Central memory CD8-positive, alpha-beta T cell (primary cell): ENCODE measurements around the gene TMEM52.
A peak's percentile ranks its signal among the peaks of the same experiment; 100 is the strongest.

ENCODE experiments used
- ATAC-seq: fragments of 150-1000 bp; cut with Tn5 transposase; replicated peaks from 2 replicates; pipeline ENCODE4 v1.10.0; 2022; ENCODE audit warnings: mild to moderate bottlenecking, moderate FRiP score, moderate number of reproducible peaks; ENCODE audit not compliant: poor library complexity, severe bottlenecking; ENCODE audit errors: extremely low read depth
- DNase-seq, 2 donors: peaks; one replicate each; pipeline ENCODE4 v3.0.0; 2021; ENCODE audit warnings: low spot score in 2 of 2
- H3K27ac Mint-ChIP-seq: one replicate; pipeline ENCODE4 v1.8.0; 2022; ENCODE audit warnings: low read depth, mild to moderate bottlenecking, moderate library complexity, mixed read lengths
- H3K27me3 Mint-ChIP-seq: one replicate; pipeline ENCODE4 v1.8.0; 2022; ENCODE audit warnings: mixed read lengths
- H3K36me3 Mint-ChIP-seq: one replicate; pipeline ENCODE4 v1.8.0; 2022; ENCODE audit warnings: mild to moderate bottlenecking, moderate library complexity, mixed read lengths; ENCODE audit not compliant: insufficient read depth
- H3K4me1 Mint-ChIP-seq: one replicate; pipeline ENCODE4 v1.8.0; 2022; ENCODE audit warnings: mixed read lengths
- H3K4me3 Mint-ChIP-seq: one replicate; pipeline ENCODE4 v1.8.0; 2022; ENCODE audit warnings: mild to moderate bottlenecking, moderate library complexity, mixed read lengths
- H3K9me3 Mint-ChIP-seq: one replicate; pipeline ENCODE4 v1.8.0; 2022; ENCODE audit warnings: mixed read lengths

TMEM52 gene

GRCh38 chr1:1918901-1919303 is at the start of gene TMEM52:
Gene TMEM52 (minus strand): TSS chr1:1919279. CDS start chr1:1919265, 14 bp downstream.
- peak within 1 kb of the TSS; percentile 49 for H3K27ac Mint-ChIP-seq
- no peak for DNase-seq

GRCh38 chr1:1967879-1968278 is 48.8 kb upstream of the TMEM52 start:
- no peak overlapping the region for H3K4me3 Mint-ChIP-seq
- H3K9me3 Mint-ChIP-seq: no peaks in the 10 kb centered on the region
- peaks cover 3% of the 10 kb centered on the region for H3K27me3 Mint-ChIP-seq
- H3K4me1 Mint-ChIP-seq: no peaks in the 10 kb centered on the region
- DNase-seq (no peak), ATAC-seq (no peak)
- no peaks in the 10 kb centered on the region for H3K36me3 Mint-ChIP-seq
- H3K27ac Mint-ChIP-seq: no peak overlapping the region

More at GRCh38 chr1:1918901-1919303, at the start of gene TMEM52:
- Mint-ChIP-seq H3K4me1 (no peaks in the 10 kb centered on the region), H3K4me3 (peak within 1 kb of the TSS; percentile 59), H3K36me3 (peaks cover 5% of the 10 kb centered on the region), H3K27me3 (peaks cover 3% of the 10 kb centered on the region), H3K9me3 (no peaks in the 10 kb centered on the region)
- ATAC-seq: peak; percentile 4

GRCh38 chr1:1967151-1967550 is 48.1 kb upstream of the TMEM52 start:
- Mint-ChIP-seq H3K9me3 (no peaks in the 10 kb centered on the region), H3K4me1 (no peaks in the 10 kb centered on the region), H3K27me3 (peaks cover 11% of the 10 kb centered on the region), H3K4me3 (no peak overlapping the region), H3K27ac (no peak overlapping the region), H3K36me3 (no peaks in the 10 kb centered on the region)
- DNase-seq: no peak
- ATAC-seq: no peak

DNA sequence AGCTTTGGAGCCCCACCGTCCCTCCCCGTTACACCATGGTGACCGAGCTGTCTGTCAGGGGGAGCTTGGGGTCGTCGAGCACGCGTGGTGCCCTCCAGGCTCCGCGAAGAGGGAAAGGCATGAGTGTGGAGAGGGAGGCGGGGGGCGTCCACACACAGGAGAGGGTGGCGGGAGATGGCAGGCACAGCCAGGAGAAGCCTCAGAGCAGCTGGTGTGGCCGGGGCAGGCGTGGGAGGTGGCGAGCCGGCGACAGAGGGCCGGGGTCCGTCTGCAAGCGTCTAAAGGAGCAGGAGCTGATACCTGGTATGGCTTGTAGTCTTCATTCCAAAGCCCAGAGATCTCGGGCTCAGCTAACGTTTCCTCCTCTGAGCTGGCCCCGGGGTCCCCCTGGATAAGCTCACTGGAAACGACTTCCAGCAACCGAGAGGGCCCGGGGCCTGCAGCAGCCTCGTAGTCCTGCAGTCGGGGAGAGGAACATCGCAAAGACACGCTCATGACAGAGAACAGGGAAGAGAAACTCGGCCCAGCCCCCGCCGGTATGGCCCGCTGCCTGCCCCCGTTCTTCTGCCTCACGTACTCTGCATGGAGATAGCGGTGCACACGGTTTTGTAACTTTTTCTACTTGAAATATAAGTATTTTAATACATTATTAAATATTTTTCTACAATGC is 47.1 kb upstream of the TMEM52 start:
- peaks cover 20% of the 10 kb centered on the region for H3K27me3 Mint-ChIP-seq
- H3K4me1 Mint-ChIP-seq: no peaks in the 10 kb centered on the region
- ATAC-seq: no peak
- no peaks in the 10 kb centered on the region for H3K9me3 Mint-ChIP-seq
- H3K4me3 Mint-ChIP-seq: no peak overlapping the region
- no peak overlapping the region for H3K27ac Mint-ChIP-seq
- DNase-seq: no peak
- H3K36me3 Mint-ChIP-seq: no peaks in the 10 kb centered on the region

- H3K27ac Mint-ChIP-seq: no peak overlapping the region
- H3K9me3 Mint-ChIP-seq: no peaks in the 10 kb centered on the region
- no peak overlapping the region for H3K4me3 Mint-ChIP-seq
- no peaks in the 10 kb centered on the region for H3K4me1 Mint-ChIP-seq
- DNase-seq (no peak), ATAC-seq (no peak)
- H3K27me3 Mint-ChIP-seq: peaks cover 27% of the 10 kb centered on the region
- no peaks in the 10 kb centered on the region for H3K36me3 Mint-ChIP-seq
Observed at GRCh38 chr1:1965546-1965945, 46.5 kb upstream of the TMEM52 start.

DNA sequence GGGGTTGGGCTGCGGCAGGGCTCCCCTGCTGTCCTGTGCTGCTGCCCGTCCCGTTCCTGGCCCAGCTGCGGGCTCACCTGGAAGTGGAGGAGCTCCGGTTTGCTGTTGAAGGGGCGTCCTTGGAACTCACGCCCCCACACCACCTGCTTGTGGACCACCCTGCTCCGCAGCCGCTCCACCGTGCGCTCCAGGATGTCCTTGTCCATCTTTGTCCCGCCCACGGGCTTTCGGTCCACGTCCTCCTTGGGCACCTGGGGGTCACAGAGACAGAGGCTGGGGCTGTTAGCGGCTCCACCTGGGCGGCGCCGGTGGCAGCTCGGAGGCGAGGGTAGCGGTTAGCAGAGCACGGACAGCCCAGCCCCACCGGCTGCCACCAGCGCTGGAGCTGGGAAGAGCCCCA is 45.7 kb upstream of the TMEM52 start:
- H3K27me3 Mint-ChIP-seq: peaks cover 34% of the 10 kb centered on the region
- no peaks in the 10 kb centered on the region for H3K9me3 Mint-ChIP-seq
- no peaks in the 10 kb centered on the region for H3K4me1 Mint-ChIP-seq
- no peak overlapping the region for H3K27ac Mint-ChIP-seq
- no peak for DNase-seq
- no peak overlapping the region for H3K4me3 Mint-ChIP-seq
- no peaks in the 10 kb centered on the region for H3K36me3 Mint-ChIP-seq
- no peak for ATAC-seq

GRCh38 chr1:1963570-1963969 is 44.5 kb upstream of the TMEM52 start:
- ATAC-seq (no peak), DNase-seq (no peak)
- Mint-ChIP-seq H3K4me1 (no peaks in the 10 kb centered on the region), H3K36me3 (no peaks in the 10 kb centered on the region), H3K27me3 (peaks cover 46% of the 10 kb centered on the region), H3K4me3 (no peak overlapping the region), H3K9me3 (no peaks in the 10 kb centered on the region), H3K27ac (no peak overlapping the region)

DNA sequence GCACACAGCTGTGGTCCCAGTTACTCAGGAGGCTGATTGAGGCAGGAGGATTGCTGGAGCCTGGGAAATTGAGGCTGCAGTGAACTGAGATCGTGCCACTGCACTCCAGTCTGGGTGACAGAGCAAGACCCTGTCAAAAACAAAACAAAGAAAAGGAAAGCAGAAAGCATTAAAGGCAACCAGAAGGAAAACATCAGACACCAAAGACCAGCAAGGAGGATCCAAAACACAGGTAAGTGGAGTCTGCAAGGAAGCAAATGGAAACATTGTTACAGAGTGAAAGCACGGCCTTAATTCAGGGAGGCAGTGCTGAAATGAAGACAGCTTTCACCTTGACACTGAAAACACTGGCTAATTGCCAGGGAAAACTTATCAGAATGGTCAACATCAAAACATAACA is 43.7 kb upstream of the TMEM52 start:
- DNase-seq (no peak), ATAC-seq (no peak)
- Mint-ChIP-seq H3K27me3 (peaks cover 52% of the 10 kb centered on the region), H3K4me3 (no peak overlapping the region), H3K36me3 (no peaks in the 10 kb centered on the region), H3K9me3 (no peaks in the 10 kb centered on the region), H3K27ac (no peak overlapping the region), H3K4me1 (no peaks in the 10 kb centered on the region)

DNA sequence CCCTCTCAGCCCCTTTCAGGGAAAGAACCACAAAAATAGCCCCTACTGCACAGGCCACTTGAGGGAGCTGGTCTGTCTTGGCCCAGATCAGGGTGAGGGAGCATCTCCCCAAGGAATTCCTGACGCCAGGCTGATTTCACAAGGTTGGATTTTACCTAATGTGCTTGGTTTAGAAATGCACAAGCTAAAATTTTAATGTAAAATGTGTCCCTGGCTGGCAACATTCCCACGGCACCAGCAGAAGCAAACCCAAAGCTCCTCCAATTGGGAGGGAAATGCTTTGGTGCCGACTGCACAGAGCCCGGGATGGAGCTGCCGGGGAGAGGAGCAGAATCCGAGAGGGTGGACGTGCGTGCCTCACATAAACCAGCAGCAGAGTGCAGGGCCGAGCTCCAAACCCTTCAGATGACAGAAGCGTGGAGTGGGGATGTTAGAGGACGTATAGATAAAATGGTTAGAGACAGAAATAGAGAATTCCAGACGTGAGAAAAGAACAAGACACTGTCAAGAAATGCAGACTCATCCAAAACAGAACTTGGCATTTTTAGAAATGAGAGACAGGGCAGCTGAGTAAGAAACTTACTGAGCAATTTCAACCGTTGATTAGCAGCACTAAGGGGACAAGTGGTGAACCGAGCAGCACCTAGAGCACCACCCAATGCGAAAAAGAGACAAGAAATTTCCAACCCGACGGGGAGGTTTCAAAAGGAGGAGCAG is 41.6 kb upstream of the TMEM52 start:
- Mint-ChIP-seq H3K4me3 (no peak overlapping the region), H3K27ac (no peak overlapping the region), H3K27me3 (peaks cover 52% of the 10 kb centered on the region), H3K4me1 (no peaks in the 10 kb centered on the region), H3K36me3 (no peaks in the 10 kb centered on the region), H3K9me3 (no peaks in the 10 kb centered on the region)
- no peak for DNase-seq
- ATAC-seq: no peak

GRCh38 chr1:1959840-1960479 is 40.9 kb upstream of the TMEM52 start:
- no peak for DNase-seq
- Mint-ChIP-seq H3K4me1 (peaks cover 3% of the 10 kb centered on the region), H3K36me3 (peaks cover under 1% of the 10 kb centered on the region), H3K9me3 (peaks cover 3% of the 10 kb centered on the region), H3K27me3 (peaks cover 52% of the 10 kb centered on the region), H3K27ac (no peak overlapping the region), H3K4me3 (no peak overlapping the region)
- ATAC-seq: no peak

- Mint-ChIP-seq H3K27me3 (peaks cover 52% of the 10 kb centered on the region), H3K27ac (no peak overlapping the region), H3K36me3 (peaks cover 3% of the 10 kb centered on the region), H3K4me3 (no peak overlapping the region), H3K9me3 (peaks cover 5% of the 10 kb centered on the region), H3K4me1 (peaks cover 6% of the 10 kb centered on the region)
- DNase-seq (no peak), ATAC-seq (no peak)
Observed at GRCh38 chr1:1959459-1959839, 40.4 kb upstream of the TMEM52 start.

- H3K36me3 Mint-ChIP-seq: peaks cover 3% of the 10 kb centered on the region
- H3K4me1 Mint-ChIP-seq: peaks cover 6% of the 10 kb centered on the region
- DNase-seq (no peak), ATAC-seq (no peak)
- H3K4me3 Mint-ChIP-seq: no peak overlapping the region
- peaks cover 51% of the 10 kb centered on the region for H3K27me3 Mint-ChIP-seq
- H3K27ac Mint-ChIP-seq: no peak overlapping the region
- peaks cover 5% of the 10 kb centered on the region for H3K9me3 Mint-ChIP-seq
Observed at GRCh38 chr1:1958071-1958541, 39.0 kb upstream of the TMEM52 start.

GRCh38 chr1:1957533-1957961 is 38.5 kb upstream of the TMEM52 start:
- ATAC-seq: no peak
- DNase-seq: no peak
- peaks cover 5% of the 10 kb centered on the region for H3K9me3 Mint-ChIP-seq
- H3K4me1 Mint-ChIP-seq: peaks cover 6% of the 10 kb centered on the region
- H3K27me3 Mint-ChIP-seq: peaks cover 46% of the 10 kb centered on the region
- no peak overlapping the region for H3K27ac Mint-ChIP-seq
- H3K4me3 Mint-ChIP-seq: no peak overlapping the region
- H3K36me3 Mint-ChIP-seq: peaks cover 3% of the 10 kb centered on the region
